ENCODE results near the gene MROH8.

GRCh38 chr20:37226889-37227288 is 47.5 kb upstream of the MROH8 start:
- TF ChIP-seq CTCF (IDR thresholded peaks at IDR 0.05; ENCODE audit: borderline replicate concordance, extremely low read depth, low read length, poor library complexity, severe bottlenecking) (no peak), EZH2 (IDR thresholded peaks at IDR 0.05; ENCODE audit: borderline replicate concordance, low read depth, low read length, severe bottlenecking) (no peak)

Measured in DND-41 (cell line).